Ishikawa (cell line): ENCODE measurements around the gene GAPVD1.

ENCODE experiments used
- CEBPB ChIP-seq: IDR thresholded peaks from 2 replicates; pipeline ENCODE4 v1.6.1; 2012
- CREB1 ChIP-seq: IDR thresholded peaks from 2 replicates; pipeline ENCODE4 v1.6.1; 2012; ENCODE audit warnings: low read depth
- EGR1 ChIP-seq: IDR thresholded peaks from 2 replicates; pipeline ENCODE4 v1.6.1; 2012
- EP300 ChIP-seq: IDR thresholded peaks from 2 replicates; pipeline ENCODE4 v1.6.1; 2012; ENCODE audit warnings: borderline replicate concordance
- FOXM1 ChIP-seq: IDR thresholded peaks from 2 replicates; pipeline ENCODE4 v1.6.1; 2012; ENCODE audit warnings: low read depth, borderline replicate concordance
- MAX ChIP-seq: IDR thresholded peaks from 2 replicates; pipeline ENCODE4 v1.6.1; 2012
- NFIC ChIP-seq: IDR thresholded peaks from 2 replicates; pipeline ENCODE4 v1.6.1; 2012
- RAD21 ChIP-seq: IDR thresholded peaks from 2 replicates; pipeline ENCODE4 v1.6.1; 2012; ENCODE audit warnings: low read depth
- REST ChIP-seq: IDR thresholded peaks from 2 replicates; pipeline ENCODE4 v1.6.1; 2012; ENCODE audit warnings: low read depth, mild to moderate bottlenecking
- TAF1 ChIP-seq: IDR thresholded peaks from 2 replicates; pipeline ENCODE4 v1.6.1; 2012; ENCODE audit warnings: low read depth, mild to moderate bottlenecking
- TCF12 ChIP-seq: IDR thresholded peaks from 2 replicates; pipeline ENCODE4 v1.6.1; 2012; ENCODE audit warnings: low read depth
- TEAD4 ChIP-seq: IDR thresholded peaks from 2 replicates; pipeline ENCODE4 v1.6.1; 2012
- YY1 ChIP-seq: IDR thresholded peaks from 2 replicates; pipeline ENCODE4 v1.6.1; 2012; ENCODE audit warnings: low read depth
- ZBTB7A ChIP-seq: IDR thresholded peaks from 2 replicates; pipeline ENCODE4 v1.6.1; 2012; ENCODE audit warnings: low read depth
- TF ChIP-seq, protein P1 (sequence below): IDR thresholded peaks from 2 replicates; pipeline ENCODE4 v1.6.1; 2012

GAPVD1 gene

GRCh38 chr9:125338929-125339328 lies 77.3 kb downstream of the GAPVD1 start:
- TF ChIP-seq TAF1 (no peak), CREB1 (no peak), MAX (no peak), EGR1 (no peak), FOXM1 (no peak), ZBTB7A (no peak), REST (no peak)

DNA sequence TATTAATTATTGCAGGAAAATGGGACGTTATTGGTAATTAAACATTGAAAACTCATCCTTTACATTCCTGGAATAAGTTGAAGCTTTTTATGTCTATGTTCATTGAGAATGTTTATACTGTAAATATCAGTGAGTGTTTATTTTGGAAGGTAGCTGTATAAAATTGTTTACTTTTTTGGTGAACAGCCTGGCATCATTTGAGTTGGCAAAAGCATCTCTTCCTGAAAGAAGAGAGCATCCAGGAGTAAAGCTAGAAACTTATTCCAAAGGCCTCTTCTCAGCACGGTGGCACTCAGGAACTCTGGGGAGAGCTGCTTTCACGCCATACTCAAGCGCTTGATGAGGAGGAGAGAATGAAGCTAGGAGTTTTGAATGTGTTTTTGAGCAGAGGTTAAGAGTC lies 79.9 kb downstream of the GAPVD1 start:
- TF ChIP-seq, protein P1, sequence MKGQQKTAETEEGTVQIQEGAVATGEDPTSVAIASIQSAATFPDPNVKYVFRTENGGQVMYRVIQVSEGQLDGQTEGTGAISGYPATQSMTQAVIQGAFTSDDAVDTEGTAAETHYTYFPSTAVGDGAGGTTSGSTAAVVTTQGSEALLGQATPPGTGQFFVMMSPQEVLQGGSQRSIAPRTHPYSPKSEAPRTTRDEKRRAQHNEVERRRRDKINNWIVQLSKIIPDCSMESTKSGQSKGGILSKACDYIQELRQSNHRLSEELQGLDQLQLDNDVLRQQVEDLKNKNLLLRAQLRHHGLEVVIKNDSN: no peak
- TF ChIP-seq CREB1: no peak
- no peak for TF ChIP-seq EGR1
- TF ChIP-seq ZBTB7A: no peak
- TF ChIP-seq FOXM1: no peak
- no peak for TF ChIP-seq TAF1
- TF ChIP-seq NFIC: no peak
- TF ChIP-seq TEAD4: no peak

DNA sequence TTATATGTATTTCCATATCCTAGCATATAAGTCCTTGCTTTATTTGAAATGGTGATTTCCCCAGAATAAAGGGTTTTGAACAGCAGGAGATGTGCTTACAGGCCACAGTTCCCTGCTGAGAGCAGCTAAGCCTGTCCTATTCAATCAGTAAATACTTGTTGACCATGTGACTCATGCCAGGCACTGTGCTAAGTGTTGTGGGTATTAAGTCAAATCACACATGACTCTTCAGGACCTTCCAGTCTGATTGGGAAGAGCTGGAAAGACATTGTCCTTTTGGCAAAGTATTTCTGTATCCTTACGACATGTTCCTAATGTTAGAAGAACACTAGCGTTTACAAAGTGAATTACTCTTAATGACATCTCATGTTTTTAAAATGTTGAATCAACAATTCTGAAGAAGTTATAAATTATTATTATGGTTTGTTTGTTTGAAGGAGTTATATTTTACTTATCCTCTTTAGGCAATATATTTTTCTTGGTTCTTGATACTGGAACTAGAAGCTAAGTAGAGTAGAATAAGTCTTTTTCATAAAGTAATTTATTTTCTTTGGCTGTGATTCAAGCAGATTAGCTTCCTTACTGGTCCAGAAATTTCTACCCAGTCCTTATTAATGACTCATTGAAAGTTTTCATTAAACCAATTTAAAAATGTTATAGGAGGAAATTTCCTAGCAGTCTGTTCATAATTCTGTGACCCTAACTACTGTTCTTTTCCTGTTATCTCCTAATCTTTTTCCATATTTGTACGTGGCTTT lies 82.1 kb downstream of the GAPVD1 start:
- TF ChIP-seq MAX (0 out of 2 replicates have a peak, but pooled peaks have one; percentile 31), CEBPB (no peak), EGR1 (no peak), TEAD4 (peak; percentile 8; the same call in 1 of the 2 replicates), ZBTB7A (no peak), YY1 (no peak), RAD21 (no peak), FOXM1 (no peak), TCF12 (no peak), EP300 (no peak), CREB1 (no peak), TAF1 (no peak), REST (no peak), NFIC (no peak)
- TF ChIP-seq, protein P1: peak; percentile 87

- TF ChIP-seq ZBTB7A (no peak), RAD21 (no peak), EGR1 (no peak), CREB1 (no peak), FOXM1 (no peak), TEAD4 (no peak), EP300 (no peak), CEBPB (no peak), YY1 (no peak), MAX (no peak), REST (no peak)
- TF ChIP-seq, protein P1: no peak
Measured at GRCh38 chr9:125346080-125346732, 84.6 kb downstream of the GAPVD1 start.
